ENCODE results near the gene YTHDC1. TPM values are rescaled to one million over a fixed set of nuclear protein-coding genes. Genes with fewer than 3 reads are reported as not detected.

The YTHDC1 gene
- total RNA-seq, 2 experiments from 2014 or later, result 88.7 to 90.3 TPM

DNA sequence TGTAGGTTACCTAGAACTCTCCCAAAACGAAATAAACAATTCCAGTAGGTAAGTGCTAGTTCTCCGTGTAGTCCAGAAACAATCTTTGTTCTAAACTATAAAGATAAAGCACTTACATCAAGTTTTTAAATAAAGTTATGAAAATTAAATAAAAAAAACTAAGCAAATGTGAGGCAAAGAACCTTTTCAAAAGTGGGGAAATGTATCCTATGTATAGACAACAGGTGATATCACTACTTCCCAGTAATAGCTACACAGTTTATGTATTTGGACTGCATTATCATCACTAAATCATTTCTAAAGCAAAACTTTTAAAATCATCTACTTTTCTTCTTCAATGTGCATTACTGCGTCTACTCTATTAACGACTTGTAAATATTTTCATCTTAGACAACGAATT lies 2.0 kb downstream of the YTHDC1 start:
- ChIA-PET CTCF (no interaction called here), POLR2A (no interaction called here)
- Mint-ChIP-seq H3K4me3 (peak overlapping the region; percentile 94), H3K36me3 (ENCODE audit: low read depth) (peaks cover 10% of the 10 kb centered on the region), H3K9me3 (no peaks in the 10 kb centered on the region), H3K4me1 (peaks cover 44% of the 10 kb centered on the region), H3K27me3 (no peaks in the 10 kb centered on the region), H3K27ac (peak overlapping the region; percentile 100)
- DNase-seq, result no peak

DNA sequence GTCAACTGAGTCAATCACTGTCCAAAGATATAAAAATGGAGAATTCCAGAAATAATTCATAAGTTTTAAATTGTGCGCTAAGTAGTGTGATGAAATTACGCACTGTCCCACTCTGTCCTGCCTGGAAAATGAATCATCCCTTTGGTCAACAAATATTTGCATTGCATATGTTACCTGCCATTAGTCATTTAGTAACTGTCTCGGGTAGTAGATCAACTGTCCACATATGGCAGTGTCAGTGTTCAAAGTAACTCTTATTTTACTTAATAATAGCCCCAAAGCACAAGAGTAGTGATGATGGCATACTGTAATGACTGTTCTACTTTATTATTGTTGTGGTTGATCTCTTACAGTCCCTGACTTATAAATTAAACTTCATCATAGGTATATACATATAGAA lies 3.4 kb downstream of the YTHDC1 start:
- no peak overlapping the region for H3K4me3 Mint-ChIP-seq
- H3K4me1 Mint-ChIP-seq, result peaks cover 49% of the 10 kb centered on the region
- POLR2A ChIA-PET, result no interaction called here
- no peaks in the 10 kb centered on the region for H3K9me3 Mint-ChIP-seq
- peaks cover 16% of the 10 kb centered on the region for H3K36me3 Mint-ChIP-seq (ENCODE audit: low read depth)
- no peaks in the 10 kb centered on the region for H3K27me3 Mint-ChIP-seq
- no peak for DNase-seq
- no peak overlapping the region for H3K27ac Mint-ChIP-seq
- CTCF ChIA-PET, result interaction anchor here (1.2 kb wide), 1 partner anchor 27 kb away, joined by 3 read pairs; no protein-coding TSS in a partner anchor

GRCh38 chr4:68344785-68345184 lies 5.1 kb downstream of the YTHDC1 start:
- CTCF ChIA-PET, result interaction anchor here (1.3 kb wide), 1 partner anchor 15 kb away, joined by 3 read pairs; no protein-coding TSS in a partner anchor
- no peak overlapping the region for H3K27ac Mint-ChIP-seq
- H3K4me1 Mint-ChIP-seq, result peaks cover 56% of the 10 kb centered on the region
- DNase-seq, result no peak
- H3K4me3 Mint-ChIP-seq, result no peak overlapping the region
- H3K9me3 Mint-ChIP-seq, result no peaks in the 10 kb centered on the region
- POLR2A ChIA-PET, result no interaction called here
- H3K27me3 Mint-ChIP-seq, result no peaks in the 10 kb centered on the region
- H3K36me3 Mint-ChIP-seq (ENCODE audit: low read depth), result peaks cover 16% of the 10 kb centered on the region

DNA sequence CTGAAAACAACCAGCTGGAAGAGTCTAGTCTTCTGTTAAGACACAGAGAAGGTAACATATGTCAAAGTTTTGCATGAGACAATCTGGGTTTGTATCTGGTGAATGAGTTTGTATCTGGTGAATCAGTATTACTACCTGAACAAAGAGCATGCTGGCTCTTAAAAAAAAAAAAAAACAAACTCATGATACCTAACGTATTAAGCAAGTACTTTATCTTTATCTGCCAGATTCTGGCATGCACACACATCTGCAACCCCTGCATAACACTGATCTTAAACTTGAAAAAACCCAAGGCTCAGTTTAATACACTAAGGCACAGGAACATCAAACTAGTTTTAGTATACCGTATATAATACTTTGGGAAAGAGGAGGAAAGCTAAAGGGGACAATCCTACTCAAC lies 5.8 kb downstream of the YTHDC1 start:
- no peak for DNase-seq
- Mint-ChIP-seq H3K27ac (peak overlapping the region; percentile 25), H3K4me3 (no peak overlapping the region), H3K4me1 (peaks cover 59% of the 10 kb centered on the region), H3K27me3 (no peaks in the 10 kb centered on the region), H3K9me3 (no peaks in the 10 kb centered on the region), H3K36me3 (ENCODE audit: low read depth) (peaks cover 16% of the 10 kb centered on the region)
- CTCF ChIA-PET, result interaction anchor here (1.3 kb wide), 1 partner anchor 14 kb away, joined by 3 read pairs; no protein-coding TSS in a partner anchor
- POLR2A ChIA-PET, result no interaction called here

DNA sequence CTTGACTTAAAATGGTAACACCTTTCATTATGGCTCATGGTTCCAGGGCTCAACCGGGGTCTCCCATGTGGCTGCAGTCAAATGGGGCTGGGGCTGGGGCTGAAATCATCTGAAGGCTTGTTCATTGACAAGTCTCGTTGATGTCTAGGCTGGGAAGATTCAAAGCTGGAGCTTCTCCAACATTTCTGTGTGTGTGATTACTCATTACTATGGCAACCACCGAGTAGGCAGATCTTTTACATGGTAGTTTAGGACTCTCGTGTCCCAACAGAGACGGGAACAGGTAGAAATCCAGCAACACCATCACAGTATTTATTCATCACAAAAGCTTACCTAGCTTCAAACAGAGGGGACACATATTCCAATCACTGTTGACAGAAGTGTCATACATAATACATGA lies 7.8 kb downstream of the YTHDC1 start:
- no peak for DNase-seq
- CTCF ChIA-PET, result interaction anchor here (1.9 kb wide), 1 partner anchor 9 kb away, joined by 7 read pairs; no protein-coding TSS in a partner anchor
- Mint-ChIP-seq H3K9me3 (no peaks in the 10 kb centered on the region), H3K27ac (no peak overlapping the region), H3K4me3 (no peak overlapping the region), H3K4me1 (peaks cover 53% of the 10 kb centered on the region), H3K27me3 (no peaks in the 10 kb centered on the region), H3K36me3 (ENCODE audit: low read depth) (peaks cover 19% of the 10 kb centered on the region)
- POLR2A ChIA-PET, result no interaction called here

DNA sequence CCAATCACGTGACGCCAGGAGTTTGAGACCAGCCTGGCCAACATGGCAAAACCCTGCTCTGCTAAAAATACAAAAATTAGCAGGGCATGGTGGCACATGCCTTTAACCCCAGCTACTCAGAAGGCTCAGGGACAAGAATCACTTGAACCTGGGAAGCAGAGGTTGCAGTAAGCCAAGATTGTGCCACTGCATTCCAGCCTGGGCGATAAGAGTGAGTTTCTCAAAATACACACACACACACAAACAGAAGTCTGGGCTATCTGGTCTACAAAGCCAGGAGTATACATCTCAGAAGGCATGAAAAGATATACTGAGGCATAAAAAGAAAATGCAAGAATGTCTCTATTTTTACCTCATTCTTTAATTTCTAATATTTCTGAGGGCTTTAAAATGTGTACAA lies 11.3 kb downstream of the YTHDC1 start:
- POLR2A ChIA-PET, result no interaction called here
- no peaks in the 10 kb centered on the region for H3K9me3 Mint-ChIP-seq
- H3K4me3 Mint-ChIP-seq, result no peak overlapping the region
- peaks cover 31% of the 10 kb centered on the region for H3K4me1 Mint-ChIP-seq
- peaks cover 29% of the 10 kb centered on the region for H3K36me3 Mint-ChIP-seq (ENCODE audit: low read depth)
- H3K27ac Mint-ChIP-seq, result no peak overlapping the region
- no peaks in the 10 kb centered on the region for H3K27me3 Mint-ChIP-seq
- no peak for DNase-seq
- CTCF ChIA-PET, result no interaction called here

DNA sequence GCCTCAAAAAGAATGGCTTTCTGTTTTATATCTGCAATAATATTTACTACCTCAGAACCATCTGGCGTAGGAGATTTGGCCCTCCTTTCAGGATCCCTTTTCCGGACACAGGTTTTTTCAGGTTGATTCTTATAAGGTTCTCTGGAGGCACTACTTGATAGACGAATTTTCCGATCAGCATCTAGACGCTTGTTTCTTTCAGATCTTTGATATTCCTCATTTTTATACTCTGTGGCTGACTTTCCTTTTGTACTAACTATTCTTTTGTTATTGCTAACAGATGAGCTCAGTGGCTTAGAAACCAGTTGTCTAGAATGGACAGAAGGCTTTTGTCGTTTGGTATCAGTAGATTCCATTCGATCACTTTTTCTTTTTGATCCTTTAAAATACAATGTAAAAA lies 12.4 kb downstream of the YTHDC1 start:
- H3K4me3 Mint-ChIP-seq, result no peak overlapping the region
- H3K27ac Mint-ChIP-seq, result no peak overlapping the region
- POLR2A ChIA-PET, result no interaction called here

DNA sequence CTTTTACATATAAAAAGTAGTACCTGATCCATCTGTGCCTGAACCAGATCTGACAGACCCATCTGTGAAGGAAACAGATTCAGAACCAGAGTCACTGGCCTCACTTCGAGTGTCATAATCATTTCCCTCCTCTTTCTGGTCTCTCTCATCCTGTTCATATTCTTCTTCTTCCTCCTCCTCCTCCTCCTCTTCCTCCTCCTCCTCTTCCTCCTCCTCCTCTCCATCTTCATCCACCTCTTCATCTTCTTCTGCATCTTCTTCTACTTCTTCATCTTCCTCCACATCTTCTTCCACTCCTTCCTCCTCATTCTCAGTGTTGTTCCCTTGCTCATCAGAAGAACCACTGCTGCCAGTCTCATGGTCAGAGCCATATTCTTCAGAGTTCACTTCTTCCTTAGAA lies 12.9 kb downstream of the YTHDC1 start:
- CTCF ChIA-PET, result no interaction called here
- POLR2A ChIA-PET, result no interaction called here
- H3K9me3 Mint-ChIP-seq, result no peaks in the 10 kb centered on the region
- H3K27me3 Mint-ChIP-seq, result no peaks in the 10 kb centered on the region
- peaks cover 30% of the 10 kb centered on the region for H3K4me1 Mint-ChIP-seq
- H3K36me3 Mint-ChIP-seq (ENCODE audit: low read depth), result peaks cover 41% of the 10 kb centered on the region
- no peak overlapping the region for H3K4me3 Mint-ChIP-seq
- no peak for DNase-seq
- H3K27ac Mint-ChIP-seq, result peak overlapping the region; percentile 41

More for the DNA sequence above, 12.4 kb downstream of the YTHDC1 start:
- DNase-seq, result no peak
- H3K4me1 Mint-ChIP-seq, result peaks cover 33% of the 10 kb centered on the region
- H3K9me3 Mint-ChIP-seq, result no peaks in the 10 kb centered on the region
- H3K27me3 Mint-ChIP-seq, result no peaks in the 10 kb centered on the region
- CTCF ChIA-PET, result no interaction called here
- H3K36me3 Mint-ChIP-seq (ENCODE audit: low read depth), result peaks cover 40% of the 10 kb centered on the region

- H3K4me3 Mint-ChIP-seq, result no peak overlapping the region
- H3K27ac Mint-ChIP-seq, result no peak overlapping the region
Observed at GRCh38 chr4:68336530-68336929, 13.4 kb downstream of the YTHDC1 start.

DNA sequence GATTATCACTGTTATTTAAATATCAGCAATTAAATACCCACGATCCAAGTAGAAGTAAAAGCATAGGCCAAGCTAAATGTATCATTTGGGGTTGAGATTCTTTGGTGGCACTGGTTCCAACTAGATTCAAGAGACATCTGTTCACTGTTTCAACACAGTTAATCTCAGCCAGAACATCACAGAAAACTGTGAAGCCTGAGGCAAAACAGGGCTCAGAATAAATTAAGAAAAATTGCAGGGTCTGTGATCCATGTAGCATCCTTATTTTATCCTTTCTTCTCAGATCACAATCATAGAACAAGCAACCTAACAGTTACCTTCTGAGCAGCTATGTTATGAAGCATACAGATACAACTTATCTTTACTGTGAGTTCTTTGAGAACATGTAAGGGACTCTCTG lies 23.7 kb downstream of the YTHDC1 start:
- no peak for DNase-seq
- ChIA-PET POLR2A (no interaction called here), CTCF (no interaction called here)
- Mint-ChIP-seq H3K9me3 (no peaks in the 10 kb centered on the region), H3K36me3 (ENCODE audit: low read depth) (peaks cover 45% of the 10 kb centered on the region), H3K4me1 (no peaks in the 10 kb centered on the region), H3K27ac (no peak overlapping the region), H3K4me3 (no peak overlapping the region), H3K27me3 (no peaks in the 10 kb centered on the region)

More at GRCh38 chr4:68336530-68336929, 13.4 kb downstream of the YTHDC1 start:
- peaks cover 44% of the 10 kb centered on the region for H3K36me3 Mint-ChIP-seq (ENCODE audit: low read depth)
- ChIA-PET CTCF (no interaction called here), POLR2A (no interaction called here)
- H3K4me1 Mint-ChIP-seq, result peaks cover 28% of the 10 kb centered on the region
- DNase-seq, result no peak
- no peaks in the 10 kb centered on the region for H3K27me3 Mint-ChIP-seq
- no peaks in the 10 kb centered on the region for H3K9me3 Mint-ChIP-seq

DNA sequence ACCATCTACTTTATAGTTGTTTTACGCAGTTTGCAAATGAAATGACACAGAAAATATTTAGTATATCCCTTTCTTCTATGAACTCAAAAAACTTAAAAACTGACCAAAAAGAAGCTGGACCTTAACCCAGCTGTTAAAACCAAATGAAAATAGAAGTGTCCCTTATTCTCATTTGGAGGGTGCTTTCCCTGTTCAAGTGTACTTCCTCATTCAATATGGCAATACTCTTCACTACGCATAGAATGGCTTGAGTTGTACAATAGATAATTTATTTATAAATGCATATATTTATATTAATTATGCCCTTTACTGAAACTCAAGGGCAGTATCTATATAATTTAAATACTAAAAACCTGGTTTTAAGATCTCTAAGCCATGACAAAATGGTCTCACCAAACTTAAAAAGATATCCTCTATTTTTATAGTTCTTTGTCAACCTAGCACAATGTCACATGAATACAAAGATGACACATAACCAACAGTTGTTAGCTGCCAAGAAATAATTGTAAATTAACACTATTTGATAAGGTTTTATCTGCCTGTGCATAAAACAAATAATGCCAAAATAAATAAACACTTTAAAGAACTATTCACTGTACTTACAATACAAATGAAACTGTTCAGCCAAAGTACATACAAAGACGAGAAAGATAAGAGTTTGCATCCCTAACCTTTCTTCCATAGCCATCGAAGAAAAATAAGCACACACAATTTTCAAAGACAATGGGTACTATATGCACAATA lies 25.2 kb downstream of the YTHDC1 start:
- Mint-ChIP-seq H3K4me3 (no peak overlapping the region), H3K27ac (no peak overlapping the region), H3K27me3 (no peaks in the 10 kb centered on the region), H3K9me3 (no peaks in the 10 kb centered on the region), H3K36me3 (ENCODE audit: low read depth) (peaks cover 48% of the 10 kb centered on the region), H3K4me1 (peaks cover 2% of the 10 kb centered on the region)
- ChIA-PET CTCF (no interaction called here), POLR2A (interaction anchor here (0.7 kb wide), 1 partner anchor 775 kb away, joined by 3 read pairs; no protein-coding TSS in a partner anchor)
- DNase-seq, result no peak

GRCh38 chr4:68319040-68319439 lies 30.9 kb downstream of the YTHDC1 start:
- Mint-ChIP-seq H3K4me1 (peaks cover 14% of the 10 kb centered on the region), H3K27me3 (no peaks in the 10 kb centered on the region), H3K4me3 (no peak overlapping the region), H3K9me3 (no peaks in the 10 kb centered on the region), H3K36me3 (ENCODE audit: low read depth) (peaks cover 47% of the 10 kb centered on the region), H3K27ac (peak overlapping the region; percentile 52)
- CTCF ChIA-PET, result interaction anchor here (0.9 kb wide), 1 partner anchor 28 kb away, joined by 3 read pairs; no protein-coding TSS in a partner anchor
- no peak for DNase-seq
- POLR2A ChIA-PET, result no interaction called here

DNA sequence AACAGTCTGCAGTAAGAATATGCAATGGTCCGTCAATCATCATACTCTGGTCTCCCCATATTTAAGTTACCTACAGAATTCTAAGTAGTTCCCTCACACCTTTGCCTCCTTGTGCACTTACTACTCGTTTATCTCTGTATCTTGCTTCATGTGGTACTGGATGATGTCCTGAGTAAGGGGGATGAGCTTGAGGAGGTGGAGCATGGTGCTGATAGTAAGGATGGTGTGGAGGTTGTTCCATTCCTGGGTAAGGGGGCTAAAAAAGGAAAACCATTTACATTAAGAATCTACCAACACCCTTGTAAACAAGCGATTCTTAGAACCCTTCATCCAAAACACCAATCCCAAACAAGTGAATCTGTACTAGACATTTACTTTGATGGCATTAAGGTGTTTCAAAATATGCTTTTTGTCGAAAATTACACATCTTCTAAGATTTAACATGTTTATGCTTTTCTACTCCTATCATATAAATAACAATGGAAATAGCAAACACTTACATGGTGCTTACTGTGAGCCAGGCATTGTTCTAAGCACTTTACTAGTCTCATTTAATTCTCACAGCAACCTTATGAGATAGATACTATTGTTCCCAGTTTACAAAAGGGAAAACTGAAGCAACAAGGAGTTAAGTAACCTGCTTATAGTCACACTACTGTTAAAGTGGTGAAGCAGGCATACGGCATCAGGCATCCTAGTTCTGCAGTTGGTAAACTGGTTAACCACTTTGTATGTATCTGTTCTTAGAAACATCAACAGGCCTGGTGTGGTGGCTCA lies 33.5 kb downstream of the YTHDC1 start:
- H3K4me3 Mint-ChIP-seq, result no peak overlapping the region
- no peak overlapping the region for H3K27ac Mint-ChIP-seq
- ChIA-PET POLR2A (no interaction called here), CTCF (no interaction called here)
- H3K27me3 Mint-ChIP-seq, result no peaks in the 10 kb centered on the region
- H3K4me1 Mint-ChIP-seq, result peaks cover 14% of the 10 kb centered on the region
- H3K36me3 Mint-ChIP-seq (ENCODE audit: low read depth), result peaks cover 49% of the 10 kb centered on the region
- no peak for DNase-seq
- H3K9me3 Mint-ChIP-seq, result no peaks in the 10 kb centered on the region
